ENCODE results near the gene BBLN. TPM values are rescaled to one million over a fixed set of nuclear protein-coding genes. Genes with fewer than 3 reads are reported as not detected.

The BBLN gene
- total RNA-seq, 4 donors from 2014 or later: 97.3 to 178 (median 149) TPM

DNA sequence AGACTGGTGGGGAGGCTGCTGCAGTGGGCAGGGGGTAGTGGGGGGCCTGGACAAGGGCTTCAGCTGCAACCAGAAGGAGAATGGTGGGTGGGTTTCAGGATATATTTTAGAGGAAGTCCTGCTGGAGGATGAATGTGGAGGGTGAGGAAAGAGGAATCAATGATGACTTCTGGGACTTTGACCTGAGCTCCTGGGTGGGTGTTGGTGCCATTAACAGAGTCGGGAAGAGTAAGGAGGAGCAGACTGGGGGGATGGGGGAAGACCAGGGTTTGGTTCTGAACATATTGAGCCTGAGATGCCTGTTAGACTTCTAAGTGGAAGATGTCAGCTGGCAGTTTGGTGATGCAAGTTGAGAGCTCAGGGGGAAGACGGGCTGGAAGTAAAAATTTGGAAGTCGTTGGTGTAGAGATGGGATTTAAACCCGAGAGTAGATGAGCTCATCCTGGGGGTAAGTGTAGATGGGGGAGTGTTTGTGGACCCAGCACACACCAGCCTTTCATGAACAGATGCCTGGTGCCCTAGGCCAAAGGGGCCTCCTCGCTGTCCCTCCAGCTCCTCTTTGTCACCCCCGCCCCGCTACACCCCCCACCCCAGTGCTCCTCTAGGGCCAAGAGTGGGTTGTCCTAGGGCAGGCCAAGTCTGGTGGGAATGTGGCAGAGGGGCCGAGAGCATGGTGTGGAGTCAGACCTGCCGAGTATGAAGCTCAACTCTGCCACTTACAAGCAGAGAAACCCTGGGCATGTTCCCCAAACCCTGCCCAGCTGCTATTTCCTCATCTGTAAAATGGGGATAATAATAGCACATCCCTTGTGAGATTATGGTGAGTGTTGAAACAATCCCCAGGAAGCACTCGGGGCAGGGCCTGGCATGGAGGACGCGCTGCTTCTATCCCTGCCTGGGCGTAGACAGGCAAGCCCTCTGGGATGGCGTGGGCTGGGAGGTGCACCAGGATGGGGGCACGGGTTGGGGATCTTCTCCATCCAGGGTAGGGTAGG lies 47.1 kb downstream of the BBLN start:
- H3K27ac ChIP-seq: no peak overlapping the region
- intact Hi-C loops (cut with DNase I; ENCODE audit: low total_unique reads) (no loop called here), in situ Hi-C loops (cut with MboI; ENCODE audit: low pct_ligation_motif_present in 1 of 4, low pct_unique_long_range_greater_than_20kb in 1 of 4, low sequenced_read_pairs in 3 of 4) (no loop called here)
- DNase-seq: no peak
- no peaks in the 10 kb centered on the region for H3K9me3 ChIP-seq
- no peak for TF ChIP-seq POLR2A (IDR thresholded peaks at IDR 0.05)
- TF ChIP-seq, protein P1, sequence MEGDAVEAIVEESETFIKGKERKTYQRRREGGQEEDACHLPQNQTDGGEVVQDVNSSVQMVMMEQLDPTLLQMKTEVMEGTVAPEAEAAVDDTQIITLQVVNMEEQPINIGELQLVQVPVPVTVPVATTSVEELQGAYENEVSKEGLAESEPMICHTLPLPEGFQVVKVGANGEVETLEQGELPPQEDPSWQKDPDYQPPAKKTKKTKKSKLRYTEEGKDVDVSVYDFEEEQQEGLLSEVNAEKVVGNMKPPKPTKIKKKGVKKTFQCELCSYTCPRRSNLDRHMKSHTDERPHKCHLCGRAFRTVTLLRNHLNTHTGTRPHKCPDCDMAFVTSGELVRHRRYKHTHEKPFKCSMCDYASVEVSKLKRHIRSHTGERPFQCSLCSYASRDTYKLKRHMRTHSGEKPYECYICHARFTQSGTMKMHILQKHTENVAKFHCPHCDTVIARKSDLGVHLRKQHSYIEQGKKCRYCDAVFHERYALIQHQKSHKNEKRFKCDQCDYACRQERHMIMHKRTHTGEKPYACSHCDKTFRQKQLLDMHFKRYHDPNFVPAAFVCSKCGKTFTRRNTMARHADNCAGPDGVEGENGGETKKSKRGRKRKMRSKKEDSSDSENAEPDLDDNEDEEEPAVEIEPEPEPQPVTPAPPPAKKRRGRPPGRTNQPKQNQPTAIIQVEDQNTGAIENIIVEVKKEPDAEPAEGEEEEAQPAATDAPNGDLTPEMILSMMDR (IDR thresholded peaks at IDR 0.05): no peak
- peaks cover 20% of the 10 kb centered on the region for H3K27me3 ChIP-seq
- no peak overlapping the region for H3K4me3 ChIP-seq
- H3K4me1 ChIP-seq: peaks cover 4 to 25% (median 15%) of the 10 kb centered on the region in 4 donors
- 31 to 75% methylated on average over 4 to 14 of the region's 15 CpGs for WGBS, 2 donors (ENCODE audit: low coverage in 1 of 2)
- H3K36me3 ChIP-seq: no peaks in the 10 kb centered on the region

DNA sequence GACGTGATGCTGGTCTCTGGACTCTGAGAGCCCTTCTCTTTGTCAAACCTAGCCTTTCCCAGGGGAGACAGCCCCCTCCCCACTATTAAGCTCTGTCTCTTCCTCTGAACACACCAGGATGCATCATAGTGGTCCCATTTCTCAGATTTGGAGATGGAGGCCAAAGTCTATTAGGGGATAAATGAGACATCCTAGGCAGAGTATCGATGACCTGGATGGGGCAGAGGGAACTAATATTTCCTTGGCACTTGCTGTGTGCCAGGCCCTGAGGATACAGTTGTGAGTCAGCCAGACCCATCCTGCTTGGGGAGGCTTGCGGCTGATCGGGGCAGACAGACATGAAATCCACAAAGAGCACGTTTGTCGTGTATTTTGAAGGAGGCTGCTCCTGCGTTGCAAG lies 48.3 kb downstream of the BBLN start:
- in situ Hi-C loops (cut with MboI; ENCODE audit: low pct_ligation_motif_present in 1 of 4, low pct_unique_long_range_greater_than_20kb in 1 of 4, low sequenced_read_pairs in 3 of 4): no loop called here

DNA sequence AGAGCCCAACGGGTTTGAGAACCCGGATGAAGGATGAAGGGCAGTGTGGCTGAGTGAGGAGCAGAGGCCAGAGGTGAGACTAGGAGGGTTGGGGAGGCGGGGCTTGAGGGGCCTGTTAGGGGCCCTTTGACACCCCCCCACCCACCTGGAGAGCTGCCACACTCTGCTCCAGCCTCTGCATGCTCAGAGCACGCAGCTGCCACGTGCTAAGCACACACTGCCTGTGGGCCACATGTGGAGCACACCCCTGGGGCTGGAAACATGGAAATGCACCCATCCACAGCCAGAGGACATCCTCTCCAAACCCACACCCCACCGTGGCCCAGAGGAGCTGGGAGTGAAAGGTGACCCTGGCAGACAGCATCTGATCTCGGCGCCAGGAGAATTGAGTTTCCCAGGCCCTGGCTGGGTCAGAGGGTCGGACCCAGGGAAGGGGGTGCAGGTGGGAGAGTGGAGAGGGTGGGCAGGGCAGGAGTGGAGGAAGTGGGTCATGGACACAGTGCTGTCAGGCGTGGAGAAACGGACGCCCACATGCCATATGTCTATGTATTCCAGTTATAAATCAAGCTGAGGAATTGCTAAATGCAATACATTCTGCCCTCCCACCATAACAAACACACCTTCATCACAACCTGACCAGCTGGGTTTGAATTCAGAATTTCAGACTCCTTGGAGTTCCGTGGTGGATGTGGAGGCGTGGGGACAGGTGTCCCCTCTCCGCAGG lies 49.0 kb downstream of the BBLN start:
- TF ChIP-seq POLR2AphosphoS5 (IDR thresholded peaks at IDR 0.05) (no peak), EP300 (IDR thresholded peaks at IDR 0.05; ENCODE audit: low read depth) (no peak), POLR2A (IDR thresholded peaks at IDR 0.05) (no peak)
- 76 to 84% methylated on average over 5 to 14 of the region's 15 CpGs for WGBS, 2 donors (ENCODE audit: low coverage in 1 of 2)
- in situ Hi-C loops (cut with MboI; ENCODE audit: low pct_ligation_motif_present in 1 of 4, low pct_unique_long_range_greater_than_20kb in 1 of 4, low sequenced_read_pairs in 3 of 4) (no loop called here), intact Hi-C loops (cut with DNase I; ENCODE audit: low total_unique reads) (no loop called here)
- no peak for DNase-seq
- H3K27ac ChIP-seq: no peak overlapping the region
- peaks cover 11% of the 10 kb centered on the region for H3K27me3 ChIP-seq
- no peak overlapping the region for H3K4me3 ChIP-seq
- no peaks in the 10 kb centered on the region for H3K36me3 ChIP-seq
- H3K9me3 ChIP-seq: no peaks in the 10 kb centered on the region
- peaks cover 0 to 17% (median 6%) of the 10 kb centered on the region in 4 donors for H3K4me1 ChIP-seq

More for the DNA sequence above, 48.3 kb downstream of the BBLN start:
- Histone ChIP-seq H3K9me3 (no peaks in the 10 kb centered on the region), H3K27ac (no peak overlapping the region), H3K4me1 (peaks cover 4 to 24% (median 13%) of the 10 kb centered on the region in 4 donors), H3K4me3 (no peak overlapping the region), H3K27me3 (peaks cover 18% of the 10 kb centered on the region), H3K36me3 (no peaks in the 10 kb centered on the region)
- no peak for DNase-seq
- WGBS, 2 donors (ENCODE audit: low coverage in 1 of 2): 73% methylated on average over 7 of the region's 7 CpGs; no CpG with 5 or more reads in 1 of the 2 donors
- intact Hi-C loops (cut with DNase I; ENCODE audit: low total_unique reads): no loop called here
- TF ChIP-seq, protein P1 (IDR thresholded peaks at IDR 0.05): no peak
- TF ChIP-seq POLR2AphosphoS5 (IDR thresholded peaks at IDR 0.05) (no peak), EP300 (IDR thresholded peaks at IDR 0.05; ENCODE audit: low read depth) (no peak), POLR2A (IDR thresholded peaks at IDR 0.05) (no peak)

DNA sequence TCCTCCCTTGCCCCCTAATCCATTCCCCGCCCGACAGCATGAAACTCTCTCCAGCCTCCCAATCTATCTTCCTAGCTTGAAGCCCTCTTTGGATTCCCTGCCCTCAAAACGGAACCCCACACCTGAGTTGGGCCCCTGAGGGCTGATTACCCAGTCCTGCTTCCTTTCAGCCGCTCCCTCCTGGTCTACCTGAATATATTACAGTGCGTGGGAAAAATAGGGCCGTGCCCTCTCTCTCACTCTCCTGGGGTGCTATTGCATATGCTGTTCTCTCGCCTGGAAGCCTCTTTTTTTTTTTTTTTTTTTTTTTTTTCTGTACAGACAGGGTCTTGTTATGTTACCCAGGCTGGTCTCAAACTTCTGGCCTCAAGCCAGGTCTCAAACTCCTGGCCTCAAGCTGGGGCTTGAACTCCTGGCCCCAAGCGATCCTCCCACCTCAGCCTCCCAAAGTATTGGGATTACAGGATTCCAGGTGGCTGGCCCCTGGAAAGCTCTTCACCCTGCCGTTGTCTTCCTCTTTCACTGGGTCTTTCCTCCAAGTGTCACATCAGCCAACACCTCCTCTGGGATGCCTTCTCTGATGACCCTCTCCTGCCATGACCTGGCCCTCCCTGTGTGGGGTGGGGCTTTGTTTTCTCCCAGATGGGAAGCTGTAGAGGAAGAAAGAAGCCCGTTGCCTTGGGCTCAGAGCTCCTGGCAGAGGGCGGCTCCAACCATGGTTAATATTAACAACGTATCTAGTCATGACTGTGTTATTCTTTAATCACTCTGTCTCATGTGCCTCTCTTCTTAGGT lies 51.3 kb downstream of the BBLN start:
- intact Hi-C loops (cut with DNase I; ENCODE audit: low total_unique reads): no loop called here
- no peaks in the 10 kb centered on the region for H3K36me3 ChIP-seq
- no peak for DNase-seq
- H3K27me3 ChIP-seq: no peaks in the 10 kb centered on the region
- in situ Hi-C loops (cut with MboI; ENCODE audit: low pct_ligation_motif_present in 1 of 4, low pct_unique_long_range_greater_than_20kb in 1 of 4, low sequenced_read_pairs in 3 of 4): no loop called here
- H3K27ac ChIP-seq: no peak overlapping the region
- no peak overlapping the region for H3K4me3 ChIP-seq
- peaks cover 0 to 14% (median 3%) of the 10 kb centered on the region in 4 donors for H3K4me1 ChIP-seq
- H3K9me3 ChIP-seq: no peaks in the 10 kb centered on the region
- 50 to 61% methylated on average over 3 to 12 of the region's 12 CpGs for WGBS, 2 donors (ENCODE audit: low coverage in 1 of 2)
- TF ChIP-seq, protein P1 (IDR thresholded peaks at IDR 0.05): no peak
- TF ChIP-seq POLR2AphosphoS5 (IDR thresholded peaks at IDR 0.05) (no peak), POLR2A (IDR thresholded peaks at IDR 0.05) (no peak), EP300 (IDR thresholded peaks at IDR 0.05; ENCODE audit: low read depth) (no peak)

Measured in transverse colon (tissue), 4 donors.